GM21786 (cell line): ENCODE data around the gene HIRA.
"Not testable (repeated sequence)": the region's sequence is repeated elsewhere in the genome, so short reads cannot be mapped to it uniquely, and the experiment has no call there.

Source experiments
- ATAC-seq: cut with Tn5 transposase; IDR thresholded peaks from one replicate; pipeline ENCODE4 v1.9.1; 2021; ENCODE audit not compliant: unreplicated experiment

The HIRA gene

DNA sequence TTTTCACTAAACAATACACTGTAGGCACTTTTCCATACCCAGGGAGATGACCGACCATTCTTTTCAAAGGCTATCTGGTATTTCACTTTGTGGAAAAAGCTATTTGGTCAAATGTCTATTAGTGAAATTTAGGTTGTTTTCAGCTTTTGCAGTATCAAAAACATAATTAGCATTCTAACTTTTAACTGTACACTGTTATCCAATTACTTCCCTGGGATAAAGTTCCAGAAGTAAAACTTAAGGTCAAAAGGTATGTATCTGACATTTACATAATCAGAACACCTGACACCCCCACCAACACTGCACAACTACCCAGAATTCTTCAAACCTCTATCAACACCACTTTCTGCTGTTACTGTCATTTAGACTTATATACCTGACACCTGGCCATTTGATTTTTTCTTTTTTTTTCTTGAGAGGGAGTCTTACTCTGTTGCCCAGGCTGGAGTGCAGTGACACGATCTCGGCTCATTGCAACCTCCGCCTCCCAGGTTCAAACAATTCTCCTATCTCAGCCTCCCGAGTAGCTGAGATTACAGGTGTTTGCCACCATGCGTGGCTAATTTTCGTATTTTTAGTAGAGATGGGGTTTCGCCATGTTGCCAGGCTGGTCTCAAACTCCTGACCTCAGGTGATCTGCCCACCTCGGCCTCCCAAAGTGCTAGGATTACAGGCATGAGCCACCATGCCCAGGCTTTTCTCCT lies 13.9 kb upstream of the HIRA start:
- not testable (repeated sequence) for ATAC-seq

DNA sequence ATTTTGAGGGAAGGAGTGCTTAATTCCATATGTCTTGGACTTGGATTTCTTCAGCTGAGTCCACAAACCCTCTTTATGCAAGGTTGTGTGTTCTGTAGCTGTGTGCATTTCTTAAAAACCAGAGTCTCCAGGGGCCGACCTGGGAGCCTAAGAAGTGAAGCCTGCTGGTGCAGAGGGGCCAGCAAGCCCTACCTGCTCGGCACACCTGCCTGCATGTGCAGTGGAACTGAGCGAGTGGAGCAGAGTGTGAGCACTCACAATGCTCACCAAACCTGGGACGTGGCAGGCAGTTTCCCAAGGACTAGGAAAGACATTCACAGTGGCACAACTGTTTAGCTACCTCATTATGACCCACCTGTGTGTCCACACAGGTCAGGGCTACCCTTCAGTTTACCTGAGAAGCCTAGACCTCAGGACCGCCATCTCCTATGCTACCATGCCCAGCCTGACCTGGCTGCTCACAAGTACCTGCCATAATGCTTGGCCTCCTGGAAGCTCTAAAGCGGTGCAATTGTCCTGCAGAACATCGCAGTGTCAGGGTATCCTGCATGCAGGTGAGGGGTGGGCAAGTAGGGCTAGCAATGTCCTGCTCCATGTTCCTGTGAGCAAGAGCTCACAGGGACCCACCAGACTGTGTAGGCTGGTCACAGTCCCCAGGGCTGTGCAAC lies 12.1 kb upstream of the HIRA start:
- no peak for ATAC-seq

DNA sequence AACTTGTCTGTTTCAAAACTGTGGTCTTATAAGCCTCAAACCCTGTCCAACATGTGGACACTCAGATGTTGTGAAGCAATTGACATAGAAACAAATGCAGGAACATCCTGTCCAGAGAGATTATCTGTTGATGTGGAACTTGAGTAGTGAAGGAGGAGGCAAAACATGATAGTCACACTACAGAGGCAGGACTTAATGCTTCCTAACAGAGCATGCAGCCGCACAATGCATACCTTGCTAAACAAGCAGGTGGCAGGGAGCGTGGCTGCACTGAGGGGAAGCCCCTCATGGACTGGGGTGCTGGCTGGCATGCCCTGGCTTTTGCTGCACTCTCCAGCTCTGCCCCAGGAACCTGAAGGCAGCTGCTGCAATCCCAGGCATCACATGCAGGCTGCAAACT lies 10.6 kb upstream of the HIRA start:
- ATAC-seq, result no peak

DNA sequence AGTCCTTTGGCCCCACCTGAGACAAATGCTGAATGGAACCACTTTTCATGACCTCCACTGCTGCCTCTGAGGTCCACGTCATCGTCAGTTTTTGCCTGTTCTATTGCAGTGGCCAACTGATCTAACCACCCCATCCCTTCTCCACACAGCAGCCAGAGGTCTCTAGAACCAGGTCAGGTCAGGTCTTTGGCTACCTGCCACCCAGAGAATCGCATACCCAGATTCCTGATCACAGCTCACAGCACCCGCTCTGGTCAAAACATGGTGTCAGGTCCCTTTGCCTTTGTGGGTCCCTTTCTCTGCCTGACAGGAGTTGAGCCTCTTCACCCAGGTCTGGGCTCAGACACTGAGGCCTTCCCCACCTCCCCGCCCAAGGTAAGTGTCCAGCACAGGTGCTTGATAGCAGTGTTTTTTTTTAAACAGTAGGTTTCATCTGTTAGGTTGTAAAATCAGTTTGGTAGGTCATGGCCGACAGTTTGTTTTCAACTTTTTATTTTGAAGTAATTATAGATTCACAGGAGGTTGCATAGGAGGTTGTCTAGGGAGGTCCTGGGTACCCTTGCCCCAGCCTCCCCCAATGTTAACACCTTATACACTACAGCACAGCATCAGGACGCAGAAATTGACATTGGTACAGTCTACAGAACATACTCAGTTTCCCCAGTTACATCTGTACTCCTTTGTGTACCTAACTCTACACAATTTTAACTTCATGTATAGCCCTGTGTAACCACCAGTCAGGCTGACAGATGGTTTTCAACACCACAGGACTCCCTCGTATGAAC lies 9.1 kb upstream of the HIRA start:
- no peak for ATAC-seq

DNA sequence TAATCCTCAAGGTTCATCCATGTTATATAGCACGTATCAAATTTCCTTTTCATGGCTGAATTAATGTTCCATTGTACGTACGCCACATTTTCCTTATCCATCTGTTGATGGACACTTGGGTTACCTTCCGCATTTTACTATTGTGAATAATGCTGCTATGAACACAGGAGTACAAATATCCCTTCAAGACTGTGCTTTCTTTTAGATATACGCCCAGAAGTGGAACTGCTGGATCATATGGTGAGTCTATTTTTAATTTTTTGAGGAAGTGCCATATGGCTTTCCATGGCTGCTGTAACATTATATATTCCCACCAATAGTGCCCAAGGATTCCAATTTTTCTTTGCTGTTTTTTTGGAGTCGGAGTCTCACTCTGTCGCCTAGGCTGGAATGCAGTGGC lies 6.8 kb upstream of the HIRA start:
- ATAC-seq, result no peak

DNA sequence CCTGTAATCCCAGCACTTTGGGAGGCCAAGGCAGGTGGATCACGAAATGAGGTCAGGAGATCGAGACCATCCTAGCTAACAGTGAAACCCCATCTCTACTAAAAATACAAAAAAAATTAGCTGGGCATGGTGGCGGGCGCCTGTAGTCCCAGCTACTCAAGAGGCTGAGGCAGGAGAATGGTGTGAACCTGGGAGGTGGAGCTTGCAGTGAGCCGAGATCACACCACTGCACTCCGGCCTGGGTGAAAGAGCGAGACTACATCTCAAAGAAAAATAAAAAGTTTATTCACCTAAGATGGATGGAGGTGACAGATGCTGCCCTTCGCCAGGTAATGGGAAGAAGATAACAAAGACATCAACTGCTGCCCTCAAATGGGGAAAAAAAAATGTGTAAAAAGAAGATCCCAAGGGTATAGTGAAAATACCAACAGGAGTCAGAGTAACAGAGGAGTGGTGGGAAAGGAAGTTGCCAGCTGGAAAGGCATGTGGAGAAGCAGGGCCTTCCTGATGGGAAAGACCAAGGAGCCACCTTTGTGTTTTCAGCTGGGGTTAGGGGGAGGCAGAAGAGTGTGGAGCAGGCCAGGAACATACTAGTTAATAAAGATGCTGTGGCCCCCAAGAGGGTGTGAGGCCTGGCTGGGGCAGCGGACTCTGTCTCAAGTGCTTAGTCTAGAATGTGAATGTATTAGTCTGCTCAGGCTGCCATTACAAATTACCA lies 5.1 kb upstream of the HIRA start:
- not testable (repeated sequence) for ATAC-seq

DNA sequence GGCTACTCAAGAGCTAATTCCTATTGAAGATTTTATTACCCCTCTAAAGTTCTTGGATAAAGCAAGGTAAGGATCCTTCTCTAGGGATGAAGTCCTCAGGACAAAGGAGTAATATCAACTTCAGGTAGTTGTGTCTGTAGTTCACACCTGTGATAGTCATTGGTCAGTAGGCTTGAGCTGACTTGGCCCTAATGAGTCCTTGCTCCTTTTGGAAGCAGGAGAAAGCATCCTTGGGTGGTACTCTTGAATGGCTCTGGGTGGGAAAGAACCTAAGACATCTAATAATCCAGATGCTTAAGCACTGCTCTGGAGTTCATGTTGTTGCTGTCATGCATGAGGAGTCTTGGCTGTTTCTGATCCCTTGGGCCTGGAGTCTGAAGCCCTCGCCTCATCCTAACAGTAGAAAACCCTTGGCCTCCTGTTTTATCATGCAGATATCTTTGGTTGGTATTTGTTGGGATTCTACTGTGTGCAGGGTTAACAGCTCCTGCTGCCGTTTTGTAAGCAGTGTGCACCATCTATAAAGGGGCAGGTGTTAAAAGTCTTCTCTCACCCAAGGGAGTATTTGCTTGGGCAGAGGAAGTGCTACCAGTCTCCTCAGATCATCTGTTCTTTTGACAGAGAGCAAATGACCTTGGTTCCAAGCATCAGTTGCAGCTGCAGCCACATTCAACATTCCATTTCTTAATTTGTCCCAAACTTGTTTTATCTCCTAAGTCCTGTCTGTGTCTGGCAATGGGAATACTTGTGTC lies 3.5 kb upstream of the HIRA start:
- ATAC-seq, result no peak

DNA sequence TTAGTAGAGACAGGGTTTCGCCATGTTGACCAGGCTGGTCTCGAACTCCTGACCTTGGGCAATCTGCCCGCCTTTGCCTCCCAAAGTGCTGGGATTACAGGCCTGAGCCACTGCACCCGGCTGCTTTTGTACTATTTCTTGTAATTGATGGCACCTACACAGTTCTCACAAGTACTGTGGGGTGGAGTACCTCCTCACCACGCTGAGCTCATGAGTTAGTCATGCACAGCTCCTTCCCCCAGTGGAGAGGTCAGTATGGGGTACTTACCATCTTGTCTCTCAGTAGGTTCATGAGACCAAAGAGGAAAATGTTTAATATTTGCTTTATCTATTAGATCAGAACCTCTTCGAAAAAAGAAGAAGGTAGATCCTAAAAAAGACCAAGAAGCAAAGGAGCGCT lies 2.9 kb upstream of the HIRA start:
- ATAC-seq, result no peak

DNA sequence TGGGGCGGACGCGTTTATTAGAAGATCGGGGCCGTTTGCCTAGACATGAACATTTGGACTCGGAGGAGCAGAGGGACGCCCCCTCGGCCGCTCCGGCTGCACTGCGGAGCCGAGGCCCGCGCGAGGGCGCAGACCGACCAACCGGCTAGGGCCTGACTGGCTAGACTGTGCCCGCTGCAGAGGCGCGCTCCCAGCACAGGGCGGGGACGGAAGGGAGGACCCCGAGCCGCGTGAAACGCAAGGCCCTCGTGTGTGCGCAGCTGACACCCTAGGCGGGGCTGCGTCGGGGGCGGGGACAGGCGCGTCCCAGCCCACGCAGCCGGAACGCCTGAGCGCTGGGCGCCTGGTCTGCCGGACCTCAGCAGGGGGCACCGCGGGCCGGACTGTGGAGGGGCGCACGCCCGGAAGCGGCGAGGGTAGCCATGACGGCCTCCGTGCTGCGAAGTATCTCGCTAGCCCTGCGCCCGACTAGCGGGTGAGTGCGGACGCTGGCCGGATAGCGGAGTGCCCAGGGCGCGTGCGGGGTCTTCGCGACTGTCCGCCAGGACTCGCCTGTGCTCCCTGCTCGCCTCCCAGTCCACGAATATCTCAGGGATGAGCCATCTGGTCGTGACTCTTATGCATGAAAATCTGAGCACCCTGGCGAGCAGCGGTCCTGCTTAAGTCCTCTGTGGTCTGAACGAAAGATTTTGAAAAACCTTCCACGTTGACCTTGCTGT lies 759 bp upstream of the HIRA start, which contains the start of gene MRPL40:
MRPL40 (plus strand) TSS at position 413 of the 719 bp plus-strand sequence; CDS start at position 423, 10 bp downstream.
- peak; percentile 71 for ATAC-seq

DNA sequence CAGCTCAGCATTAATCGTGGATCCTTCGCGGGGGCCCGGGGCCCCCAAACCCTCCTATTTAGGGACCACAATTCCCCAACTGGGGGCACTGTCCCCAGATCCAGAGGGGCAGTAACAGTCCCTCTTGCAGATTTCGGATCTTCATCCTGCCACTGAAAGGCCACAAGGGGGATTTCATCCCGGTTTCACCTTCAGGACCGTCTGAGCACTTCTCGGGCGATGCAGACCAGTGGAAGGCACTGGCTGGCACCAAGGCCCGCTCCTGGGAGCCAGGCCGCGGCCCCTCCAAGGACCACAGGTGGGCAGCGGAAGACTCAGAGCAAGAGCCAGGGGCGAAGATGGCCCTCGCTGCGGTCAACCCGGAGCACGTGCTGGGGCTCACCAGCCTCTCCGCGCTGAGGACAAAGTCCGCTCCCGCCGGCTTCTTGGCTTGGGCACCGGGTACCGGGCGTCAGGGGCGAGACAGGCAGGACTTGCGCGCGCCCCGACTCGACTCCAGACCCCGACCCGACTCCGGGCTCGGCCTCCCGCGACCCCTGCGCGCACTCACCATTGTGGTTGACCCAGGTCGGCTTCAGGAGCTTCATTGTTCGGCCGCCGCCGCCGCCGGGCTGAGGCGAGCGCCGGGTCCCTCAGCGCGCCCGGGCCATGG lies 517 bp downstream of the HIRA start:
- ATAC-seq, result peak; percentile 3

DNA sequence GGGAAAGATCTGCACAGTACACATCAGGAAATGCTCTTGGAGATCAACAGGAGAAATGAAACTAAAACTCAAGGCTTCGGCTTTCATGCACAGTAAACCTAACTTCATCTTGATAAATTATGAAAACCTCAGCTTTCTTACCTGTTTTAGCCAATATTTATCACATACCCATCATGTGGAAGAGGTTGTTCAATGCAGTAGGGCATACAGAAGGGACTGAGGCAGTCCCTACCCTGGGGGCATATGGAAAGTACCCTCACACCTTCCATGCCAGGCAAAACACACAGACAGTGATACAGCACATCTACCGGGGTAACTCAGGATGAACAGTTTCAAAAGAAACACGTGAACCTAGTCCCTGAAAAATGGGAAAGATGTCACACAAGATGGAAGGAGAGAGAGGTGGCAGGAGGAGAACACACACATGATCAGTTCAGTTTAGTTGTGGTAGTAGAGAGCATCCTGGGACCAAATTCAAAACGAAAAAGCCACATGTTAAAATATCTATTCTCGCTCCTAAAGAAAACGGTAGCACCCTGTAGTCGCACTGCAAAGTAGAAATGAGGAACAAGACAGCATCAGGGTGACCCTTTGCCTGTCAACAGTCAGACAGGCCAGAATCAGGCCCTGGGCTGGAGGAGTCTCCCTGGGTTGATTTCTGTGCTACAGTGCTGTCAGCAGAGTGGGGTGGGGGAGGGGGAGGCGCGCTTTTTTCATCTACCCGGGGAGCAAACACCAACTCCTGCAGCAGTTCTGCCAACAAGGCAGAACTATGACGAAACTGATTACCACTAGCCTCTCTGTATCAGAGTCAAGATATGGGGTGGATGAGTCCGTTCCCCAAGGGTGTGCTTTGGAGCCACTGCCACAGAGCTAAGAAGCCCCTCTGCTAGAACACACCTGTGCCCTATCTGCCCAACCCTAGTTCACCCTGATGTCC lies 1.3 kb downstream of the HIRA start:
- no peak for ATAC-seq

DNA sequence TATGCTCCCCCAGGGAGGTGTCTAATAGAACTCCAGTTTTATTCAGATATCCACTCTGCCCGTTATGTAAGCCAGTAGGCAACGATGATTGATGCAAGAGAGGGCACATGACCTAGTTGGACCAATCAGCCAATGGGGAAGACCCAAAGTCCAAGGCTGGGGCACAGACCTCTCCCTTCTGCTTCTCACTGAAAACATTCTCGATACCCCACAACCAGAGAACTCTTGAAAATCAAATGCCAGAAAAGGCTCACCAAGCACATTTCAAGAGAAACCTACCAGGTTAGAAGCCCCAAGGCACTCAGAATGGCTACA lies 7.4 kb downstream of the HIRA start:
- ATAC-seq, result no peak

DNA sequence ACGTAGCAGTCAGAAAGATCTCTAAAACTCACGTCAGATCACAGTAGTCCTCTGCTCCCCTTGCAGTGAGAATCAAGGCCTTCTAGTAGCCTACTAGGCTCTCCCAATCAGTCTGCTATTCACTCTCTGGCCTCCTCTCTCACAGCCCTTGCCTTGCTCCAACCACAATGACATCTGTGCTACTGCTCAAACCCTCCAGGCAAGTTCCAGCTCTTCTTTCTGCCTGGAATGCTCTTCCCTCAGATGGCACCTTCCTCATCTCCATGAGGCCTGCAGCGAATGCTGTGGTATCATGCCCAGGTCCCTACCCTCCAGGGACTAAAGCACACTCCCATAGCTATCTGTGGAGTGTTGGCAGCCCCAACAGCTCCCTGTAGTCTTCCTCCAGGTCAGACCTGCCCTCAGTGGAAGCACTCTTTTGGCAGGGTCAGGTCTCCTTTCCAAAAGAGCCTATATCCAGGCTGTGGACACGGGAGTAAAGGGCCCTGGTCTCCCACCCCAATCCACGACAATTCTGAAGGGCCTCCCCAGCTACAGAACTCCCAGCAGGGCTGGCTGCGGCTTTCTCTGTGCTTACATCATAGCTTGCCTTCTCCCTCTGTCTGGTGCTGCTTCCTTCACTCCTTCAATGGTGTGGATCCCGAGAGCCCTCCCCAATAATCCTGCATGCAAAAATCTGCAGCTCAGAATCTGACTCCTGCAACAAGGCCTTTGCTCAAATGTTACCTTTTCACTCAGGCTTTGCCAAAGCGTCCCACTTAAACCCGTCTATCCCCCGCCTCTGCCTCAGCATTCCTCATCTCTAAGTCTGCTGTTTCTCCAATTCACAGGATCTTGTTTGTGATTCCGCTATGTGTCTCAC lies 8.9 kb downstream of the HIRA start:
- no peak for ATAC-seq

DNA sequence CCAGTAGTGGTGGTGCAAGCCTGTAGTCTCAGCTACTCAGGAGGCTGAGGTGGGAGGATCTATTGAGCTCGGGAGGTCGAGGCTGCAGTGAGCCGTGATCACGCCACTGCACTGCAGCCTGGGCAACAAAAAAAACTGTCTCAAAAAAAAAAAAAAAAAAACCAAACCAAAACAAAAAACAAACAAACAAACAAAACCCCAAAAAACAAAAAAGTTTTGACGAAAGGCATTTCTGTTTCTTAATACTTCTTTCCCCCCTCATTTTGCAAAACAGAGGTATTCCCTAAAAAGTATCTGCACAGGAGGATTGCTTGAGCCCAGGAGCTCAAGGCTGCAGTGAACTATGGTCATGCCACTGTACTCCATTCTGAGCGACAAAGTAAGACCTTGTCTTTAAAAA lies 11.2 kb downstream of the HIRA start:
- ATAC-seq, result no peak

DNA sequence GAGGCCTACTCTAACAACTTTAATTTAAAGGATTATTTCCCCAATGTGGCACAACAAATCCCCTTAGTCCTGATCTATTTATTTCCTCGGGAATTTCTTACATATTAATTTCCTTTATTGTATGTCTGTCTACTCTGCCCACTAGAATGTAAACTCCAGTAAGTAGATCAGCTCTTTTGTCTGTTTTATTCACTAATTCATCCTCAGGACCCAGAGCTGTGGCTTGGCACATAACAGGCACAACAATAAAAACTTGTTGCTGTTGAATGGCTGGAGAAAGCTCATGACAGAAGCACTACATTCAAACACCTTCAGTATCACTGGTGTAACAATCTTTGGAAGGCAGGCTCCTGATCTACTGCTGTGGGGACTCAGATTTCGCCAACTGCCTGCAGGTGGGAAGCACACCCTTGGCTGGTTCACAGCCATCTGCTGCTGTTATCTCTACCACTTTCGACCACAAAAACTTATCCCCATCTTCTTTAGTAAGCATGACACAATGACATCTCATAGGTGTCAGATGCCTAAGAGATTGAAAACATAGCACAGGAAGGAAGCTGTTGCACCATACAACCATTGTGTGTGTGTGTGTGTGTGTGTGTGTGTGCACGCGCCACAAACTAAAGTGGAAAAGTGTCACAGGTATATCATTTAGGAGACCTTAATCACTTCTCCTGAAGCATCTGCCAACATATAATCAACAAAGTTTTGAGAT lies 11.9 kb downstream of the HIRA start:
- ATAC-seq, result peak; percentile 78

DNA sequence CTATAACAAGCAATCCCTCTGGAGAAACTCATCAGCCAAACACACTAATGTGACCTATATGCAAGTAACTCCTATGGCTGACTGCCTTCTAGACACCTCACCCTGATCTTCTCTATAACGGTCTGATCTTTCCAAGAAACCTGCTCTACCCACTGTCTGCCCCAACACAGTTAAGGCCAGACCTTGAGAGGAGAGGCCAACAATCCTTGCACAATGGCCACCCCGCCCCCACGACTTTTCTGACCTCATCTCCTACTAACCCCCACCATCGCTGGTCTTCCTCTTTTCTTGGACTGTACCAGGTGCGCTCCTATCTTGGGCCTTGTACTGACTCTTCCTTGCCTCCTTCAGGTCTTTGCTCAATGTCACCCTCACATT lies 12.5 kb downstream of the HIRA start:
- ATAC-seq, result no peak

DNA sequence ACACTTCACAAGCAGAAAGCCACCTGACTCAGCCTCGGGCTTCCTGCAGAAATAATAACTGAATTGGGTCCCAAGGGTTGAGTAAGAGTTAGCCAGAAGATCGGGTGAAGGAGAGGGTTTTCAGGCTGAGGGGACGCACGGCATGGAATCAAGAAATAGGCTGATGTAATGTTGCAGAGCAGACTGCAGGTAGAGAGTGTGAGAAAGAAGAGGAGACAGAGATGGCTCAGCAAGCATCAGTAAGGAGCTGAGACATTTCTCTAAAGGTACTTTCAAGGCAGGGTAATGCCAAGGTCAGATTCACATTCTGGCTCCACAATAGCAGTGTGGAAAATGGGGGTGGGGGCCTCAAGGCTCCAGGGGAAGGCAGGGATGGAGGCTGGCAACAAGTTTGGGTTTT lies 18.6 kb downstream of the HIRA start:
- ATAC-seq, result no peak
